ENCODE results near the gene DEPP1. TPM values are rescaled to one million over a fixed set of nuclear protein-coding genes. Genes with fewer than 3 reads are reported as not detected.
A peak's percentile ranks its signal among the peaks of the same experiment; 100 is the strongest.

DEPP1 gene
- total and polyA plus RNA-seq, 10 of the 15 experiments (the other 5 are each of a cell fraction or from before 2014, with no cell fraction given) = 1.7 to 12.1 (median 7.3) TPM

DNA sequence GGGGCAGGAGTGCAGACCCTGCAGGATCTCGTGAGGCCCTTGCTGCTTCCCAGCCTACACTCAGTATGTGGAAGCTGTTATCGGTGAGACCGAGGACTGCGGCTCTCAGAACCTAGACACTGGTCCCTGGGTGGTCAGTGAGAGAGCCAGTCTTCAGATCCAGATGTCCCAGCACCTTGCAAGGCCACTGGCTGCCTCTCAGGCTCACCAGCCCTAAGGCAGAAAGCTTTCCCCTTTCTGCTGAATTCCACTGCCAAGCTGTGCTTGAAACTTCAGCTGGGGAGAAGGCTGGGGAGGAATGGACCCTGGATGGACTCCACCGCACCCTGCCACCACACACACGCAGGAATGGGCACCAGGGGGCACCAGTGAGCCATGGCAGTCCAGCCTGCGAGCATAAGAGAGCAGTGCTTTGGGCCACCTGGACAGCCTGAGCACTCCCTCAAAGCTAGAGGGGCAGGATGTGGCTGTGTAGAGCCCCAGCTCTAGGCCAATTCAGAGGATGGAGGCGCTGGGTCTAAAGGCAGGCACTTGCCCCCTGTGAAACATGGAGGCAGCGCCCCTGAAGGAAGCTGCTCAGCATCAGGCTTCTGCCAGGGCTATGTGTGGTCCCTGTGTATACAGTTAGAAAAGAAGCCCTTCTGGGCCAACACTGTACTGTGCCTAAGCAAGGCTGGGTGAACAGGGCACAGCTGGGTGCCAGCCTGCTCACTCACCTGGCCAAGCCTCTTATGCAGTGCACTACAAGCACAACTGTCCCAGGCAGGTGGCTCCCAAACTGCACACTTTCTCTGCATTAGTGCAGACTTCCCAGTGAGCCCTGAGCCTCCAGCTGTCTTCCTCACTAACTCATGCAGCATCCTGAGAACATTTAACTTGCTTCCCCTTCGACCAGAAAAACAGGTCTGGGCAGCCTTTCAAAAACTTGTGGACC, 45.8 kb downstream of the DEPP1 start (continued):
- TF ChIP-seq RBBP5 (conservative IDR thresholded peaks at IDR 0.05) (no peak), TARDBP (IDR thresholded peaks at IDR 0.05; ENCODE audit: borderline replicate concordance) (no peak), SRF (IDR thresholded peaks at IDR 0.05; ENCODE audit: low read depth in 2 of 2, low read length in 2 of 2) (no peak), IKZF2 (IDR thresholded peaks at IDR 0.05) (no peak), SIN3A (IDR thresholded peaks at IDR 0.05; ENCODE audit: low read depth, low read length) (no peak), MTA3 (IDR thresholded peaks at IDR 0.05; ENCODE audit: borderline replicate concordance, low read length) (no peak), IKZF1 (conservative IDR thresholded peaks at IDR 0.05) (peak; percentile 5; the same call in 1 of the 2 replicates), EZH2 (IDR thresholded peaks at IDR 0.05; ENCODE audit: borderline replicate concordance, control insufficient read depth, low read depth, low read length) (no peak), HCFC1 (IDR thresholded peaks at IDR 0.05; ENCODE audit: low read length) (no peak), BACH1 (IDR thresholded peaks at IDR 0.05; ENCODE audit: borderline replicate concordance) (no peak), SMAD1 (IDR thresholded peaks at IDR 0.05; ENCODE audit: low read depth, partially characterized antibody) (no peak), BHLHE40 (IDR thresholded peaks at IDR 0.05; ENCODE audit: borderline replicate concordance in 1 of 2, low read depth in 2 of 2, low read length in 1 of 2) (peak in 1 of 2 experiments; percentile 64; a peak in 1 of 4 replicates), ESRRA (IDR thresholded peaks at IDR 0.05; ENCODE audit: low read length) (no peak), CEBPB (IDR thresholded peaks at IDR 0.05; ENCODE audit: borderline replicate concordance in 1 of 2, low read depth in 2 of 2, low read length in 2 of 2) (no peak), SREBF1 (IDR thresholded peaks at IDR 0.05; ENCODE audit: low read length) (no peak), HDAC6 (IDR thresholded peaks at IDR 0.05; ENCODE audit: unreplicated experiment) (no peak), GATAD2B (conservative IDR thresholded peaks at IDR 0.05; ENCODE audit: low read depth) (0 out of 2 replicates have a peak, but pooled peaks have one; percentile 14), MEF2A (IDR thresholded peaks at IDR 0.05; ENCODE audit: insufficient read depth, low read depth, low read length) (no peak), SPI1 (IDR thresholded peaks at IDR 0.05; ENCODE audit: borderline replicate concordance, insufficient read depth, low read depth, low read length) (no peak), ZNF217 (IDR thresholded peaks at IDR 0.05) (no peak), ETV6 (conservative IDR thresholded peaks at IDR 0.05 in 1 of 2, IDR thresholded peaks at IDR 0.05 in 1 of 2; ENCODE audit: borderline replicate concordance in 1 of 2, low read depth in 1 of 2) (no peak), MEF2B (IDR thresholded peaks at IDR 0.05; ENCODE audit: partially characterized antibody, poor library complexity, severe bottlenecking) (no peak), RAD51 (IDR thresholded peaks at IDR 0.05) (no peak), MYC (IDR thresholded peaks at IDR 0.05; ENCODE audit: insufficient read depth, insufficient read length, insufficient replicate concordance, low read length, severe bottlenecking) (no peak), SP1 (IDR thresholded peaks at IDR 0.05; ENCODE audit: low read depth, low read length) (peak; percentile 28), SREBF2 (IDR thresholded peaks at IDR 0.05; ENCODE audit: low read length) (no peak)
- TF ChIP-seq, protein P1, sequence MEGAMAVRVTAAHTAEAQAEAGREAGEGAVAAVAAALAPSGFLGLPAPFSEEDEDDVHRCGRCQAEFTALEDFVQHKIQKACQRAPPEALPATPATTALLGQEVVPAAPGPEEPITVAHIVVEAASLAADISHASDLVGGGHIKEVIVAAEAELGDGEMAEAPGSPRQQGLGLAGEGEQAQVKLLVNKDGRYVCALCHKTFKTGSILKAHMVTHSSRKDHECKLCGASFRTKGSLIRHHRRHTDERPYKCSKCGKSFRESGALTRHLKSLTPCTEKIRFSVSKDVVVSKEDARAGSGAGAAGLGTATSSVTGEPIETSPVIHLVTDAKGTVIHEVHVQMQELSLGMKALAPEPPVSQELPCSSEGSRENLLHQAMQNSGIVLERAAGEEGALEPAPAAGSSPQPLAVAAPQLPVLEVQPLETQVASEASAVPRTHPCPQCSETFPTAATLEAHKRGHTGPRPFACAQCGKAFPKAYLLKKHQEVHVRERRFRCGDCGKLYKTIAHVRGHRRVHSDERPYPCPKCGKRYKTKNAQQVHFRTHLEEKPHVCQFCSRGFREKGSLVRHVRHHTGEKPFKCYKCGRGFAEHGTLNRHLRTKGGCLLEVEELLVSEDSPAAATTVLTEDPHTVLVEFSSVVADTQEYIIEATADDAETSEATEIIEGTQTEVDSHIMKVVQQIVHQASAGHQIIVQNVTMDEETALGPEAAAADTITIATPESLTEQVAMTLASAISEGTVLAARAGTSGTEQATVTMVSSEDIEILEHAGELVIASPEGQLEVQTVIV (IDR thresholded peaks at IDR 0.05; ENCODE audit: borderline replicate concordance, partially characterized antibody) = no peak
- TF ChIP-seq, protein P2, sequence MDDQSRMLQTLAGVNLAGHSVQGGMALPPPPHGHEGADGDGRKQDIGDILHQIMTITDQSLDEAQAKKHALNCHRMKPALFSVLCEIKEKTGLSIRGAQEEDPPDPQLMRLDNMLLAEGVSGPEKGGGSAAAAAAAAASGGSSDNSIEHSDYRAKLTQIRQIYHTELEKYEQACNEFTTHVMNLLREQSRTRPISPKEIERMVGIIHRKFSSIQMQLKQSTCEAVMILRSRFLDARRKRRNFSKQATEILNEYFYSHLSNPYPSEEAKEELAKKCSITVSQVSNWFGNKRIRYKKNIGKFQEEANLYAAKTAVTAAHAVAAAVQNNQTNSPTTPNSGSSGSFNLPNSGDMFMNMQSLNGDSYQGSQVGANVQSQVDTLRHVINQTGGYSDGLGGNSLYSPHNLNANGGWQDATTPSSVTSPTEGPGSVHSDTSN (IDR thresholded peaks at IDR 0.05; ENCODE audit: insufficient replicate concordance, low read depth, low read length) = no peak
